DOHH2 (cell line): ENCODE measurements around the gene NOS1.
"Not testable (repeated sequence)": the region's sequence is repeated elsewhere in the genome, so short reads cannot be mapped to it uniquely, and the experiment has no call there.

ENCODE experiments used
- CTCF ChIP-seq: fragments of 200-600 bp; sonication (generic); IDR thresholded peaks from one replicate; pipeline ENCODE4 v1.5.1; 2014; ENCODE audit warnings: antibody characterized with exemption, mild to moderate bottlenecking, low read depth, low read length; ENCODE audit not compliant: poor library complexity, severe bottlenecking
- EZH2phosphoT487 ChIP-seq: fragments of 200-600 bp; sonication (generic); IDR thresholded peaks from 2 replicates; pipeline ENCODE4 v1.6.1; 2017; ENCODE audit warnings: borderline replicate concordance, mild to moderate bottlenecking, antibody characterized with exemption, low read length, moderate library complexity, mixed read lengths

GRCh38 chr12:117195027-117195426 is 166.4 kb downstream of the NOS1 start:
- not testable (repeated sequence) for TF ChIP-seq CTCF, EZH2phosphoT487
